Ishikawa (cell line): ENCODE results near the gene DAZAP1.

ENCODE experiments used
- CEBPB ChIP-seq: IDR thresholded peaks from 2 replicates; pipeline ENCODE4 v1.6.1; 2012
- CREB1 ChIP-seq: IDR thresholded peaks from 2 replicates; pipeline ENCODE4 v1.6.1; 2012; ENCODE audit warnings: low read depth
- EGR1 ChIP-seq: IDR thresholded peaks from 2 replicates; pipeline ENCODE4 v1.6.1; 2012
- EP300 ChIP-seq: IDR thresholded peaks from 2 replicates; pipeline ENCODE4 v1.6.1; 2012; ENCODE audit warnings: borderline replicate concordance
- FOXM1 ChIP-seq: IDR thresholded peaks from 2 replicates; pipeline ENCODE4 v1.6.1; 2012; ENCODE audit warnings: low read depth, borderline replicate concordance
- NFIC ChIP-seq: IDR thresholded peaks from 2 replicates; pipeline ENCODE4 v1.6.1; 2012
- RAD21 ChIP-seq: IDR thresholded peaks from 2 replicates; pipeline ENCODE4 v1.6.1; 2012; ENCODE audit warnings: low read depth
- TAF1 ChIP-seq: IDR thresholded peaks from 2 replicates; pipeline ENCODE4 v1.6.1; 2012; ENCODE audit warnings: low read depth, mild to moderate bottlenecking
- TCF12 ChIP-seq: IDR thresholded peaks from 2 replicates; pipeline ENCODE4 v1.6.1; 2012; ENCODE audit warnings: low read depth
- TEAD4 ChIP-seq: IDR thresholded peaks from 2 replicates; pipeline ENCODE4 v1.6.1; 2012
- USF1 ChIP-seq: IDR thresholded peaks from 2 replicates; pipeline ENCODE4 v1.6.1; 2012
- YY1 ChIP-seq: IDR thresholded peaks from 2 replicates; pipeline ENCODE4 v1.6.1; 2012; ENCODE audit warnings: low read depth
- ZBTB7A ChIP-seq: IDR thresholded peaks from 2 replicates; pipeline ENCODE4 v1.6.1; 2012; ENCODE audit warnings: low read depth
- TF ChIP-seq, protein P1 (sequence below): IDR thresholded peaks from 2 replicates; pipeline ENCODE4 v1.6.1; 2012
- TF ChIP-seq, protein P2 (sequence below): IDR thresholded peaks from 2 replicates; pipeline ENCODE4 v1.6.1; 2012; ENCODE audit warnings: low read depth, mild to moderate bottlenecking

Gene DAZAP1

GRCh38 chr19:1453525-1454364 is 46.4 kb downstream of the DAZAP1 start:
- TF ChIP-seq USF1 (peak; percentile 68), EGR1 (peak; percentile 86), CREB1 (no peak)
- TF ChIP-seq, protein P1, sequence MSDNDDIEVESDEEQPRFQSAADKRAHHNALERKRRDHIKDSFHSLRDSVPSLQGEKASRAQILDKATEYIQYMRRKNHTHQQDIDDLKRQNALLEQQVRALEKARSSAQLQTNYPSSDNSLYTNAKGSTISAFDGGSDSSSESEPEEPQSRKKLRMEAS: peak; percentile 88

DNA sequence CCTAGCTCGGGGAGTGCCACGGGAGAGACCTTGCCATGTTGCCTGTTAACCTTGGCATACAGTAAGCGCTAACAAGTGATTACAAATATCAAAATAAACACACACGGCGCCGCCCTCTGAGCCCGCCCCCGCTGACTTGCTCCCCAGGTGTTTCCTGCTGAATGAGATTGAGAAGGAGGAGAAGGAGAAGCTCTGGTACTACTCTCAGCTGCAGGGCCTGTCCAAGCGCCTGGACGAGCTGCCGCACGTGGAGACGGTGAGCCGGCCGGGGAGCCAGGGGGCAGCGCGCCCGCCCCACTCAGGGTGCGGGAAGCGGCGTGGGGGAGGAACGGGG is 47.6 kb downstream of the DAZAP1 start:
- TF ChIP-seq RAD21 (no peak), TAF1 (no peak), EGR1 (0 out of 2 replicates have a peak, but pooled peaks have one; percentile 36), TEAD4 (no peak)

GRCh38 chr19:1455336-1456120 is 48.1 kb downstream of the DAZAP1 start:
- TF ChIP-seq, protein P1: peak; percentile 97
- no peak for TF ChIP-seq TEAD4

- 0 out of 2 replicates have a peak, but pooled peaks have one; percentile 11 for TF ChIP-seq TCF12
- TF ChIP-seq, protein P2, sequence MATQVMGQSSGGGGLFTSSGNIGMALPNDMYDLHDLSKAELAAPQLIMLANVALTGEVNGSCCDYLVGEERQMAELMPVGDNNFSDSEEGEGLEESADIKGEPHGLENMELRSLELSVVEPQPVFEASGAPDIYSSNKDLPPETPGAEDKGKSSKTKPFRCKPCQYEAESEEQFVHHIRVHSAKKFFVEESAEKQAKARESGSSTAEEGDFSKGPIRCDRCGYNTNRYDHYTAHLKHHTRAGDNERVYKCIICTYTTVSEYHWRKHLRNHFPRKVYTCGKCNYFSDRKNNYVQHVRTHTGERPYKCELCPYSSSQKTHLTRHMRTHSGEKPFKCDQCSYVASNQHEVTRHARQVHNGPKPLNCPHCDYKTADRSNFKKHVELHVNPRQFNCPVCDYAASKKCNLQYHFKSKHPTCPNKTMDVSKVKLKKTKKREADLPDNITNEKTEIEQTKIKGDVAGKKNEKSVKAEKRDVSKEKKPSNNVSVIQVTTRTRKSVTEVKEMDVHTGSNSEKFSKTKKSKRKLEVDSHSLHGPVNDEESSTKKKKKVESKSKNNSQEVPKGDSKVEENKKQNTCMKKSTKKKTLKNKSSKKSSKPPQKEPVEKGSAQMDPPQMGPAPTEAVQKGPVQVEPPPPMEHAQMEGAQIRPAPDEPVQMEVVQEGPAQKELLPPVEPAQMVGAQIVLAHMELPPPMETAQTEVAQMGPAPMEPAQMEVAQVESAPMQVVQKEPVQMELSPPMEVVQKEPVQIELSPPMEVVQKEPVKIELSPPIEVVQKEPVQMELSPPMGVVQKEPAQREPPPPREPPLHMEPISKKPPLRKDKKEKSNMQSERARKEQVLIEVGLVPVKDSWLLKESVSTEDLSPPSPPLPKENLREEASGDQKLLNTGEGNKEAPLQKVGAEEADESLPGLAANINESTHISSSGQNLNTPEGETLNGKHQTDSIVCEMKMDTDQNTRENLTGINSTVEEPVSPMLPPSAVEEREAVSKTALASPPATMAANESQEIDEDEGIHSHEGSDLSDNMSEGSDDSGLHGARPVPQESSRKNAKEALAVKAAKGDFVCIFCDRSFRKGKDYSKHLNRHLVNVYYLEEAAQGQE: no peak
These were observed 48.9 kb downstream of the DAZAP1 start for GRCh38 chr19:1456121-1456900.

DNA sequence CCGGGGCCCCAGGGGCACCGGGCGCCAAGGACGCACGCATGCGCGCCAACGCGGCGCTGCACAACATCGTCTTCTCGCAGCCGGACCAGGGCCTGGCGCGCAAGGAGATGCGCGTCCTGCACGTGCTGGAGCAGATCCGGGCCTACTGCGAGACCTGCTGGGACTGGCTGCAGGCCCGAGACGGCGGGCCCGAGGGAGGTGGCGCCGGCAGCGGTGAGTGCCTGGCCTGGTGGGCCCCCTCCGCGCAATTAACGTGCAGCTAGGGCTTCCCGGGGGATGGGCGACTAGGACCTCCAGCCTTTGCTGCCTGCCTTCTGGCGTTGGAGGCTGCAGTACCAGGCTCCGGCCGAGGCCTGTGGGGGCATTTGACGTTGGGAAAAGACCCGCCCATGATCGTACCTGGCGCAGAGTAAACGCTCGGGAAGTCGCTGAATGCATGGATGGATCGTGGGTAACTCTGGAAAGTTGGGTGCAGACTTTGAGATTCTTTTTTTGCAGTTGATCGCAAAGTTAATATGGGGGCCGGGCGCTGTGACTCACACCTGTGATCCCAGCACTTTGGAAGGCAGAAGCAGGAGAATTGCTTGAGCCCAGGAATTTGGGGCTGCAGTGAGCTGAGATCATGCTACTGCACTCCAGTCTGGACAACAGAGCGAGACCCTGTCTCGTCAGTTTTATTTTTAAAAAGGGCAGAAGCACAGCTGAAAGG is 49.8 kb downstream of the DAZAP1 start:
- TF ChIP-seq TEAD4 (no peak), EP300 (no peak), CREB1 (no peak), NFIC (no peak), TAF1 (no peak), RAD21 (no peak), FOXM1 (no peak), EGR1 (no peak), CEBPB (no peak), YY1 (no peak), TCF12 (no peak), ZBTB7A (no peak), USF1 (no peak)
- TF ChIP-seq, protein P2: no peak
- TF ChIP-seq, protein P1: no peak
